SU-DHL-6 (cell line): Measurements from ENCODE around the gene F13B.

ENCODE experiments used
- H2AFZ ChIP-seq: fragments of 200-600 bp; sonication (generic); 2 replicates; pipeline ENCODE4 v1.6.1; 2014; ENCODE audit warnings: low read depth, mild to moderate bottlenecking, moderate library complexity, mixed read lengths, antibody characterized with exemption, low read length; ENCODE audit not compliant: severe bottlenecking
- H3F3A ChIP-seq: fragments of 200-600 bp; shearing (Covaris generic); 2 replicates; pipeline ENCODE4 v1.6.0; 2016; ENCODE audit warnings: antibody characterized with exemption, mild to moderate bottlenecking; ENCODE audit not compliant: insufficient read depth
- H3K27ac ChIP-seq: fragments of 200-600 bp; sonication (generic); 2 replicates; pipeline ENCODE4 v1.5.1; 2016; ENCODE audit warnings: low read depth, mild to moderate bottlenecking, low read length, moderate library complexity, mixed read lengths
- H3K27me3 ChIP-seq: fragments of 200-600 bp; sonication (generic), shearing (Covaris generic); 2 replicates; pipeline ENCODE4 v1.6.0; 2014; ENCODE audit warnings: mild to moderate bottlenecking, low read length
- H3K36me3 ChIP-seq: fragments of 200-600 bp; sonication (generic); 2 replicates; pipeline ENCODE4 v1.6.1; 2014; ENCODE audit warnings: mild to moderate bottlenecking, low read length, mixed read lengths
- H3K4me2 ChIP-seq: fragments of 300-600, 200-600 bp; shearing (Covaris generic), sonication (generic); 2 replicates; pipeline ENCODE4 v1.6.0; 2014; ENCODE audit warnings: low read length, low read depth, mild to moderate bottlenecking; ENCODE audit not compliant: poor library complexity, severe bottlenecking
- H3K4me3 ChIP-seq: fragments of 200-600 bp; sonication (generic); 2 replicates; pipeline ENCODE4 v1.5.1; 2014; ENCODE audit warnings: antibody characterized with exemption, low read length, mild to moderate bottlenecking, mixed read lengths; ENCODE audit not compliant: insufficient read depth, poor library complexity, severe bottlenecking
- H3K79me2 ChIP-seq: fragments of 200-600 bp; sonication (generic); 2 replicates; pipeline ENCODE4 v1.6.1; 2014; ENCODE audit warnings: mild to moderate bottlenecking, low read length, moderate library complexity; ENCODE audit not compliant: insufficient read depth
- H3K9ac ChIP-seq: fragments of 200-600 bp; sonication (generic); 2 replicates; pipeline ENCODE4 v1.7.0; 2014; ENCODE audit warnings: mild to moderate bottlenecking, low read length
- H3K9me2 ChIP-seq: fragments of 200-600 bp; sonication (generic); replicated peaks from 2 replicates; pipeline ENCODE4 v1.6.1; 2014; ENCODE audit warnings: low read length; ENCODE audit not compliant: insufficient read depth
- H3K9me3 ChIP-seq: fragments of 200-600 bp; sonication (generic); 2 replicates; pipeline ENCODE4 v1.6.1; 2014; ENCODE audit warnings: low read length, mixed read lengths; ENCODE audit not compliant: insufficient read depth
- H4K20me1 ChIP-seq: fragments of 200-600 bp; sonication (generic); 2 replicates; pipeline ENCODE4 v1.6.1; 2014; ENCODE audit warnings: low read depth, mild to moderate bottlenecking, antibody characterized with exemption, low read length, moderate library complexity, mixed read lengths
- EZH2phosphoT487 ChIP-seq: fragments of 200-600 bp; sonication (generic), shearing (Covaris generic); conservative IDR thresholded peaks from 2 replicates; pipeline ENCODE4 v1.6.1; 2018; ENCODE audit warnings: mild to moderate bottlenecking, antibody characterized with exemption, low read length, moderate library complexity, mixed read lengths
- TF ChIP-seq, protein P1 (sequence below): fragments of 200-600 bp; sonication (generic); IDR thresholded peaks from one replicate; pipeline ENCODE4 v1.5.1; 2017; ENCODE audit warnings: antibody characterized with exemption, mild to moderate bottlenecking, low read length, moderate library complexity; ENCODE audit not compliant: insufficient read depth, poor library complexity, severe bottlenecking

The F13B gene

DNA sequence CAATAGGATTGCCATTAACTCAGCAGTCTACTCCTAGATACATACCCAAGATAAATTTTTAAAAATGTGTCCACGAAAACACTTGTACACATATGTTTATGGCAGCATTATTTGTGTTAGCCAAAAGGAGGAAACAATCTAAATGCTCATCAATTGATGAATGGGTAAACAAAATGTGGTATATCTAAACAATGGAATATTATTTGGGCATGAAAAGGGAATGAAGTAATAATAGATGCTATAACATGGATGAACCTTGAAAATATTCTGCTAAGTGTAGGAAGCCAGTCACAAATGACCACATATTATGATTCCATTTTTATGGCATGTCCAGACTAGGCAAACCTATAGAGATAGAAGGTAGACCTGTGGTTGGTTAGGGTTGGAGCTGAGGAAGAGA lies 55.4 kb downstream of the F13B start:
- no peaks in the 10 kb centered on the region for H3K27me3 ChIP-seq
- no peak overlapping the region for H3K4me2 ChIP-seq
- H3K9me2 ChIP-seq = no peaks in the 10 kb centered on the region
- H3K9ac ChIP-seq = no peak overlapping the region
- TF ChIP-seq EZH2phosphoT487 = no peak
- TF ChIP-seq, protein P1, sequence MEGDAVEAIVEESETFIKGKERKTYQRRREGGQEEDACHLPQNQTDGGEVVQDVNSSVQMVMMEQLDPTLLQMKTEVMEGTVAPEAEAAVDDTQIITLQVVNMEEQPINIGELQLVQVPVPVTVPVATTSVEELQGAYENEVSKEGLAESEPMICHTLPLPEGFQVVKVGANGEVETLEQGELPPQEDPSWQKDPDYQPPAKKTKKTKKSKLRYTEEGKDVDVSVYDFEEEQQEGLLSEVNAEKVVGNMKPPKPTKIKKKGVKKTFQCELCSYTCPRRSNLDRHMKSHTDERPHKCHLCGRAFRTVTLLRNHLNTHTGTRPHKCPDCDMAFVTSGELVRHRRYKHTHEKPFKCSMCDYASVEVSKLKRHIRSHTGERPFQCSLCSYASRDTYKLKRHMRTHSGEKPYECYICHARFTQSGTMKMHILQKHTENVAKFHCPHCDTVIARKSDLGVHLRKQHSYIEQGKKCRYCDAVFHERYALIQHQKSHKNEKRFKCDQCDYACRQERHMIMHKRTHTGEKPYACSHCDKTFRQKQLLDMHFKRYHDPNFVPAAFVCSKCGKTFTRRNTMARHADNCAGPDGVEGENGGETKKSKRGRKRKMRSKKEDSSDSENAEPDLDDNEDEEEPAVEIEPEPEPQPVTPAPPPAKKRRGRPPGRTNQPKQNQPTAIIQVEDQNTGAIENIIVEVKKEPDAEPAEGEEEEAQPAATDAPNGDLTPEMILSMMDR = no peak
- no peak overlapping the region for H2AFZ ChIP-seq
- no peaks in the 10 kb centered on the region for H3K36me3 ChIP-seq
- no peaks in the 10 kb centered on the region for H4K20me1 ChIP-seq
- H3K79me2 ChIP-seq = no peaks in the 10 kb centered on the region
- no peak overlapping the region for H3K27ac ChIP-seq
- no peak overlapping the region for H3K4me3 ChIP-seq
- H3K9me3 ChIP-seq = peaks cover 6% of the 10 kb centered on the region; the same call in 1 of the 2 replicates
- no peaks in the 10 kb centered on the region for H3F3A ChIP-seq

DNA sequence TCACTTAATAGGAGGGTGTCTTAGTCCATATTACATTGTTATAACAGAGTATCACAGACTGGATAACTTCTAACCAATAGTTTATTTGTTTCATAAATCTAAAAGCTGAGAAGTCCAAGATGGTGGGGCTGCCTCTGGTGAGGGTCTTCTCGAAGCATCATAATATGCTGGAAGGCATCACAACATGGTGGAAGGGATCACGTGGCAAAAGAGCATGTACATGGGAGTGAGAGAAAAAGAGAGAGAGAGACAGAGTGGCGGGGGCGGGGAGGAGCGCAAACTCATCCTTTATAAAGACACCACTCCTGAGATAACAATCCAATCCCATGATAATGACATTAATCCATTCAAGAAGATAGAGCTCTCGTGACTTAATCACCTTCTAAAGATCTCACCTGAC lies 58.2 kb downstream of the F13B start:
- H3F3A ChIP-seq = no peaks in the 10 kb centered on the region
- H3K9ac ChIP-seq = no peak overlapping the region
- no peak overlapping the region for H3K4me2 ChIP-seq
- H3K4me3 ChIP-seq = no peak overlapping the region
- H3K36me3 ChIP-seq = no peaks in the 10 kb centered on the region
- TF ChIP-seq EZH2phosphoT487 = no peak
- TF ChIP-seq, protein P1 = no peak
- no peaks in the 10 kb centered on the region for H3K9me2 ChIP-seq
- no peaks in the 10 kb centered on the region for H3K79me2 ChIP-seq
- H3K27me3 ChIP-seq = no peaks in the 10 kb centered on the region
- no peaks in the 10 kb centered on the region for H4K20me1 ChIP-seq
- no peak overlapping the region for H3K27ac ChIP-seq
- peak overlapping the region; percentile 5 for H2AFZ ChIP-seq
- H3K9me3 ChIP-seq = peaks cover 6% of the 10 kb centered on the region; the same call in 1 of the 2 replicates

DNA sequence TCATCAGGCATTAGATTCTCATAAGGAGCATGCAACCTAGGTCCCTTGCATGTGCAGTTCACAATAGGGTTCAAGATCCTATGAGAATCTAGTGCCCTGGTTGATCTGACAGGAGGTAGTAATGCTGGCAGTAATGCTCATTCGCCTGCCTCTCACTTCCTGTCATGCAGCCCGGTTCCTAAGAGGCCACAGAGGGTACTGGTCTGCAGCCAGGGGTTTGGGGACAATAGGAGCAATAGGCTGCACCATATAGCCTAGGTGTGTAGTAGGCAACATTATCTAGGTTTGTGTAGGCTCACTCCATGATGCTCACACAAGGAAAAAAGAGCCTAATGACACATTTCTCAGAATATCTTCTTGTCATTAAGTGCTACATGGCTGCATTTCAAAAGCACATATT lies 63.9 kb downstream of the F13B start:
- Histone ChIP-seq H2AFZ (no peak overlapping the region), H3F3A (no peaks in the 10 kb centered on the region), H3K4me2 (no peak overlapping the region), H4K20me1 (no peaks in the 10 kb centered on the region), H3K9me3 (no peaks in the 10 kb centered on the region), H3K27me3 (no peaks in the 10 kb centered on the region), H3K79me2 (no peaks in the 10 kb centered on the region), H3K4me3 (no peak overlapping the region), H3K36me3 (no peaks in the 10 kb centered on the region), H3K9ac (no peak overlapping the region), H3K27ac (no peak overlapping the region), H3K9me2 (no peaks in the 10 kb centered on the region)
- TF ChIP-seq EZH2phosphoT487 = no peak
- TF ChIP-seq, protein P1 = no peak

DNA sequence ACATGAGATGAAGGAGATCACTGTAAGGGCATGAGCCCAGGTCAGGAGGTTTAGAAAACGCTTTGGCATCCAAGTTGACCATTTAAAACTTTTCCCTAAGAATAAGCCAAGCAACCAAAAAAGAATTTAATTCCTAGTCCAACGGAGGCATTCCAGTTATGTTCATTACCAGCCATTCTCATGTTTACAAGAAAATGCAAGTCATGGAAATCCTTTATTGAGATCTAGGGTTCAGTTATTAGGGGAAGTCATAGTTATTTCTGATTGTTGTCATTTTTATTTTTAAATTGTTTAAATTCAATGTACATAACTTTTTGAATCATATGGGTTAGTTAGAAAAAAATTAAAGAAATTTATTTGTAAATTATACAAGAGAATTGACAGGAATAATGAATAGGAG lies 65.2 kb downstream of the F13B start:
- no peaks in the 10 kb centered on the region for H3K9me3 ChIP-seq
- no peak overlapping the region for H3K27ac ChIP-seq
- H2AFZ ChIP-seq = no peak overlapping the region
- no peaks in the 10 kb centered on the region for H3K9me2 ChIP-seq
- no peaks in the 10 kb centered on the region for H3K79me2 ChIP-seq
- H3K4me3 ChIP-seq = no peak overlapping the region
- H3K36me3 ChIP-seq = no peaks in the 10 kb centered on the region
- no peak for TF ChIP-seq EZH2phosphoT487
- TF ChIP-seq, protein P1 = no peak
- H3F3A ChIP-seq = no peaks in the 10 kb centered on the region
- H3K9ac ChIP-seq = no peak overlapping the region
- H3K4me2 ChIP-seq = no peak overlapping the region
- H3K27me3 ChIP-seq = no peaks in the 10 kb centered on the region
- no peaks in the 10 kb centered on the region for H4K20me1 ChIP-seq
